Cortex of kidney (tissue), 1 donor: Measurements from ENCODE around the gene CTSZ.
"Not testable (repeated sequence)": the region's sequence is repeated elsewhere in the genome, so short reads cannot be mapped to it uniquely, and the experiment has no call there.

ENCODE experiments used
- DNase-seq: peaks from one replicate; lab custom pipeline; 2025; lab: John Stamatoyannopoulos, UW

The CTSZ gene

DNA sequence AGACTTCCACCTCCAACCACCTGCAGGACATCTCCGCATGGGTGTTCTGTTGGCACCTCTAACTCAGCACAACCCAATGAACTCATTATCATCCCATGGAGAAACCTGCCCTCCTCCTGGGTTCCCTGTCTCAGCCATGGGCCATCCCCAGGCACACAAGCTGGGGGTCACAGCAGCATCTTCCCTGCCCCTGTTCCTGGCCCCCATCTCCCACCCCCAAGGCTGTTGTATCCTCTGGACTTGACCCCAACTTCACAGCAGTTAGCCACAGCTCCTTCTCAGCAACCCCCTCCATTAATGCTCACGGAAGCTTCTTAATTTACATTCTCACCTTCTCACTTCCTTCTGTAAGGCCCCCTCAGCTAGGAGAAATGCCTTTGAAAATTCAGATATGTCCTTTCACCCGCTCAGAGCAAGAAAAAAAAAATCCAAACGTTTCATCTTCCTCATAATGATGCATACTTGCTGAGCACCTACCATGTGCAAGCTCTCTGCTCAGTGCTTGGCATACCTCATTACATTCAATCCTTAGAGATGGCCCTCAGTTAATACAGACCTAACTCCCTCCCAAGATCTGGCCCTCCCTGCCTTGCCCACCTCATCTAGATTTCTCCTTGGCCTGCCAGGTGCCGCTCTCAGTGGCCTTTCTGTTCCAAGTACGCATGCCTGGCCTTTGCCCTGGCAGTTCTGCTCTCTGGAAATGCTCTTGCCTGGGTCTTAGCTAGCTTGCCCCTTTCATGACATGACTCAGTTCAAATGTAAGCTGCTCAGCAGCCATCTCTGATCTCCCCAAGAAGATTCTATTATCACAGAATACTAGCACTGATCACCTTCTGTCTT is 28.5 kb downstream of the CTSZ start:
- DNase-seq, result no peak

DNA sequence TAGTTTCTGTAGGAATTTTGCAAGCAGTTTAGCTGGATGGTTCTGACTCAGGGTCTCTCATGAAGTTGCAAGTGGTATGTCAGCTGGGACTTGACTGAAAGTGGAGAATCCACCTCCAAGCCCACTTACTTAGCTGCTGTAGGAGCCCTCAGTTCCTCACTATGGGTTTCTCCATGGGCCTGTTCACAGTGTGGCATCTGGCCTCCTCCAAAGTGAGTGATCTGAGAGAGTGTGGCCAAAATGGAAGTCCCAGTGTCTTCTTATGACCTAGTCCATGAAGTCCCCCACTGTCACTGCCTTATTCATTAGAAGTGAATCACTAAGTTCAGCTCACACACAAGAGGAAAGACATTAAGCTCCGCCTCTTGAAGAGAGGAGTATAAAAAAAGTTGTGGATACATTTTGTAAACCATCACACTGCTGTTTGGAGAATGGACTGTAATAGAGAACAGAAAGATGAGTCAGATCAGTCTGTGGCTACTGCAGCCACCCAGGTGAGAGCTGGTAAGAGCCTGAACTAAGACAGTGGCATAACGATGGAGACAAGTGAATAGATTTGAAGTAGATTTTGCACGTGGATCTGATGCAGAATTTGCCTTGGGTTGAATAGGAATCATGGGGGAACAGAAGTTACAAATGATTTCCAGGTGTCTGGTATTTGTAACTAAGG is 30.9 kb downstream of the CTSZ start:
- DNase-seq, result no peak

DNA sequence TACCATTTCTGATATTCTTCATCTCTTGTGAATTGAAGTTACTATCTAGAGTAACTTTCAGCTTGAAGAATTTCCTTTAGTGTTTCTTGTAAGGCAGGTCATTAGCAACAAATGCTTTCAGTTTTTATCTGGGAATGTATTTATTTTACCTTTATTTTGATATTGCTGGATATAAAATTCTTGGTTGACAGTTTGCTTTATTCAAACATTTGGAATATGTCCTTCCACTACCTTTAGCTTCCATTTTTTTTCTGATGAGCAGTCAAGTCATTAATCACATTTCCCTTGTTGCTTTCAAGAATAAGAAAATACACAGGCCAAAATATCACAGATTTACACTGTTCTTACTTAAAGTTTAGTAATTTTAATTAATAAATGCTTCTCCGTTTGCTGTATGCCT is 31.7 kb downstream of the CTSZ start:
- DNase-seq, result no peak

DNA sequence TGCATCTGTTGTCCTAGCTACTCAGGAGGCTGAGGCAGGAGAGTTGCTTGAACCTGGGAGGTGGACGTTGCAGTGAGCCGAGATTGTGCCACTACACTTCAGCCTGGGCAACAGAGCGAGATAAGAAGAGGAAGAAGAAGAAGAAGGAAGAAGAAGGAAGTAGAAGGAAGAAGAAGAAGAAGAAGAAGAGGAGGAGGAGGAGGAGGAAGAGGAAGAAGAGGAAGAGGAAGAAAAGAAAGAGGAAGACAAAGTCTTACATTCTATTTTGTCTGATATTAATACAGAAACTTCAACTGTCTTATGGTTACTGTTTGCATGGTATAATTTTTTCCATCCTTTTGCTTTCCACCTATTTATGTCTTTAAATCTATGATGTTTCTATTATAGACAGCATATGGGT is 33.2 kb downstream of the CTSZ start:
- DNase-seq, result no peak

DNA sequence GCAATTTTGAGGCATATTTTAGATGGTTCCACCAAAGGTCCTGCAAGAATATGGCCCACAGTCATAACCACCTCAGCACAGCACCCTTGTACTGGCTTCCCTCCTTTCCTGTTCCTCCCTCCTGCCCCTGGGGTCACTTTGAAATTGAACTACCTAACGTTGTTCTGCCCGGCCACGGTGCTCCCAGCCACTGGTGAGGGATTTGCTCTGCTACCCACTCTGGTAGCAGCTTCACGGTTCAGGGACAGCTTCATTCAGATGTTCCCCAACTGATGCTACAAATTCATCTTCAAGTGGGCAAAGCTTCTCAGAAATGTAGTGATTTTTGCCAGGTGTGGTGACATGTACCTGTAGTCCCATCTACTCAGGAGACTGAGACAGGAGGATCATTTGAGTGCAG is 33.9 kb downstream of the CTSZ start:
- DNase-seq, result no peak

DNA sequence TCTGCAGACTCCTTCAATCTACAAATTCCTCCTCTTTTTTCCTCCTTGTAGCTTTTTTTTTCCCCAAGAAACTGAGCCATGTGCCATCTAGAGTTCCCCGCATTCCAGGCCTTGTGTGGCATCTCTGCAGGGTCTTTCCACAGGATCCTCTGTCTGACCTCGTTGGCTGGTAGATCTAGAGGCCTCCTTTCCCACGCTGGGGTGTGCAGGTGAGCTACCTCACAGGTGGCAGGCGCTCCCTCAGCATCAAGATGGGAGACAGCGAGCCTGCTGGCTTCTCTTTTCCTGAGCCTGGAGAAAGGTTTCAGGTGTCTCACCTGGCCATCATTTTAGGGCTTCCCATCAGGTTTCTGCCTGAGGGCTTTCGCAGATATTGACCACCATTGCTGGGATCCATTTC is 35.6 kb downstream of the CTSZ start:
- no peak for DNase-seq

DNA sequence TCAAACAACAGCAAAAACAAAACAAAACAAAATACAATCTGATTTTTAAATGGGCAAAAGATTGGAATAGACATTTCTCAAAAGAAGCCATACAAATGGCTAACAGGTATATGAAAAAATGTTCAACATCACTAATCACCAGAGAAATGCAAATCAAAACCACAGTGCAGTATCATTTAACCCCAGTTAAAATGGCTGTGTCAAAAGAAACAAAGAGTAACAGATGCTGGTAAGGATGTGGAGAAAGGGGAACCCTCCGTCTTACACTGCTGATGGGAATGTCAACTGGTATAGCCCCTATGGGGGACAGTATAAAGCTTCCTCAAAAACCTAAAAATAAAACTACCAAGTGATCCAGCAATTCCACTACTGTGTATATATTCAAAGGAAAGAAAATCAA is 36.9 kb downstream of the CTSZ start:
- DNase-seq, result no peak

DNA sequence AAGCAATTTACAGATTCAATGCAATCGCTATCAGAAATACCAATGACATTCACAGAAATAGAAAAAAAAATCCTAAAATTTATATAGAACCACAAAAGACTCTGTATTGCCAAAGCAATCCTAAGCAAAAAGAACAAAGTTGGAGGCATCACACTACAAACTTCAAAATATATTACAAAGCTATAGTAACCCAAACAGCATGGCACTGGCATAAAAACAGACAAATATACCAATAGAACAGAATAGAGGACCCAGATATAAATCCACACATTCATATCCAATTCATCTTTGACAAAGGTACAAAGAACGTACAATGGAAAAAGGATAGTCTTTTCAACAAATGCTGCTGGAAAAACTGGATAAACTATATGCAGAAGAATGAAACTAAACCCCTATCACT is 37.6 kb downstream of the CTSZ start:
- no peak for DNase-seq

DNA sequence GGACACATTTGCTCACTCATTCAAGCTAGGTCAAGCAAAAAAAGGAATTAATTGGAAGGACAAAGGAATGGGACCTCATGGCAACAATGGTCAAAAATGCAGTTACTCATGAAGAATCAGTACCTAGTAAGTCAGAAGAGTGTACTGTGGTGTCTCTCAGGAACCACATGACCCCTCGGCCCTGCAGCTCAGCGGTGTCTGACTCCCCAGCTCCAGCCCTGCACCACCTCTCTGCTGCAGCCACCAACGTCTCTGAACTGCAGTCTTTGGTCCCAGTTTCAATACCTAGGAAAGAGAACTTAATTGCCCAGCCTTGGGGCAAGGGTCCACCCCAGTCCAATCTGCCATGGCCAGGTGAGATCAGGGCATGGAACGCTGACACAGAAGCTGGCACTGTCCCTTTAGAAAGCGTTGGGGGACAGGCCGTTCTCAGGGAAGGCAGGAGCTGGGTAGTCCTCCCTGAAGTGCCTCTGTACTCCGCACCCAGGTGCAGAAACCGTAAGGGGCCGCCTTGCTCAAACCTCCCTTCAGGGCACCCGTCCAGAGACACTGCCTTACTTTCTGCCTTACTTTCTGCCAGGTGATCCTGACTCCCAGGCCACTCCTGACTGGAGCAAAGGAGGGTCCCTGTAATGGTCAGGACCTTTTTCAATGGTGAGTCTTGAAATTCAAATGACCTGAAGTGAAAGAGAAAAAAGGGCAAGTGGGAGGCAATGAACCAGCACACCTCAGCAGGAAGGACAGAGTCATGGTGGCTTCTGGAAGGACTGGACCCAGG is 39.2 kb downstream of the CTSZ start:
- DNase-seq, result no peak

DNA sequence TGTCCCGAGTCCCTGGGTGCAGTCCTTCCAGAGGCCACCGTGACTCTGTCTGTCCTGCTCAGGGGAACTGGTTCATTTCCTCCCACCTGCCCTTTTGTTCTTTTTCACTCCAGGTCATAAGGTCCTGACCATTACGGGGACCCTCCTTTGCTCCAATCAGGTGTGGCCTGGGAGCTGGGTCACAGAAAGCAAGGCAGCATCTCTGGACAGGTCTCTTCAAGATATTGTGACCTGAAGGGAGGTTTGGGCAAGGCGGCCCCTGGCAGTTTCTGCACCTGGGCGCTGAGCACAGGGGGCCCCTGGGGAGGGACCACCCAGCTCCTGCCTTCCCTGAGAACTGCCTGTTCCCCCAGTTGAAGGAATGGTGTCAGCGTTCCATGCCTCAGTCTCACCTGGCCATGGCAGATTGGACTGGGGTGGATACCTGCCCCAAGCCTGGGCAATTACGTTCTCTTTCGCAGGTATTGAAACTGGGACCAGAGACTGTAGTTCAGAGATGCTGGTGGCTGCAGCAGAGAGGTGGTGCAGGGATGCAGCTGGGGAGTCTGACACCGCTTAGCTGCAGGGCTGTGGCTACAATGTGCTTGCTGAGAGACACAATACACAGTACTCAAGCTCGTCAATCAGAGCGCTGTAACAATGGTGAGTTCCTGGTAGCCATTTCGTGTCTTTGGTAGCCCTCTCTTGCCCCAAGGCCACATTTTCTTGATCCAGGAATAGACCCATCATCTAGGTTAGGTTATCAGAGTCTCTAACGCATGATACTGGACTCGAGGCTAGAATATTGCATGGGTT is 41.6 kb downstream of the CTSZ start:
- DNase-seq, result no peak

DNA sequence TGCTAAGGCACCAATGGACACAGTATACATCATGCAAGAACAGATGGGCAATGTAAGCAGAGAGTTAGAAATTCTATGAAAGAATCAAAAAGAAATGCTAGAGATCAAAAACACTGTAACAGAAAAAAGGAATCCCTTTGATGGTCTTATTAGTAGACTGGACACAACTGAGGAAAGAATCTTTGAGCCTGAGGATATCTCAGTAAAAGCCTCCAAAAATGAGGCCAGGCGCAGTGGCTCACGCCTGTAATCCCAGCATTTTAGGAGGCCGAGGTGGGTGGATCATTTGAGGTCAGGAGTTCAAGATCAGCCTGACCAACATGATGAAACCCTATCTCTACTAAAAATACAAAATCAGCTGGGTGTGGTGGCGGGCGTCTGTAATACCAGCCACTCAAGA is 43.1 kb downstream of the CTSZ start:
- DNase-seq, result not testable (repeated sequence)

DNA sequence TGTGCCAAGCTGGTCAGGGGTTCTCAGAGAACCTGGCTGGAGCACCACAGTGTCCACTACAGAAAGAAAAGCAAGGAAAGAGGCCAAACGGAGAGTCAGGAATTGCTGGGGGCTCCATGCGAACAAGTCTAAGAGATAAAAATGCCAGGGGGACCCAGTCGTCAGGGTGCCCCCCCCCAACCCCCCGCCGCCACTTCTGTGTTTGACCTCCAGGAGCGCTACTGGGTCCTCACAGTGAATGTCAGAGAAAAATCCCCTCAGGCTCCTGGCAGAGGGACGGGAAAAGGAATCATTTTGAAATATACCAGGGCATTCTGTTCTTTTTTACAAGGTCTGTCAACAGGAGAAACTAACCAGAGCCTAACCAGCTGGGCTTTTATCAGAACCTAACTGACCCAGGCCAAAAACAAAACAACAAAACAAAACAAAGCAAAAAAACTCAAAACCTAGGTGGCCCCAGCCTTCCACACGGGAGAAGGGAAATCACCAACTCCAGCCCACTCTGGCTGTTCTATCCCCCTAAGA is 43.9 kb downstream of the CTSZ start:
- no peak for DNase-seq

DNA sequence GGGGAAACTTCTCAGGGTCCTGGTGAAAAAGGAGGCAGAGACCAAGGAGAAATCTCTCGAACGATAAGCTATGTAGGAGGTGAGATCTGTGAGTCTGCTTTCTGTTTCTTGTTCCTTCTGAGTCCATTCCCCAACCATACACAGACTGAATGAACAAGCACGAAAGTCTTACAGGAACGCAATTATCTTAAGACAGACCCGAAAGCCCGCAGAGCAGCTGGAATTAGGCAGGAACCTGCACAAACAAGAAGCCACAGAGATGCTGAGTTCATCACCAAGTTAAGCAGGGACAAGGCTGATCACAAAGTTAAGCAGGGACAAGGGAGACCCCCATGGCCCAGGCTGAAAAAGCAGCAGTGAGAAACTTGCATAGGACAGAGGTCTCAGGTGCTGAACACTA is 47.4 kb downstream of the CTSZ start:
- no peak for DNase-seq

DNA sequence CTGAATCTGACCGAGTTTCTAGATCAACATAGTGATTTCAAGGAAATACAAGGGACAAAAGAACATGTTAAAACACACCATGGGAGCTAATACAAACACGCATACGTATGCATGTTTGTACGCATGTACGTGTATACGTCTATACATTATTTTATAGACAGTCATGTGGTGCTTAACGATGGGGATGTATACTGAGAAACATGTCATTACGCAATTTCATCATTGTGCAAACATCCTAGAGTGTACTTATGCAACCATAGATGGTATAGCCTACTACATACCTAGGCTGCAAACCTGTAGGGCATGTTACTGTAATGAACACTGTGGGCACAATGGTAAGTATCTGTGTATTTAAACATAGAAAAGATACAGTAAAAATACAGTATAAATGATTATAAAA is 51.0 kb downstream of the CTSZ start:
- no peak for DNase-seq

DNA sequence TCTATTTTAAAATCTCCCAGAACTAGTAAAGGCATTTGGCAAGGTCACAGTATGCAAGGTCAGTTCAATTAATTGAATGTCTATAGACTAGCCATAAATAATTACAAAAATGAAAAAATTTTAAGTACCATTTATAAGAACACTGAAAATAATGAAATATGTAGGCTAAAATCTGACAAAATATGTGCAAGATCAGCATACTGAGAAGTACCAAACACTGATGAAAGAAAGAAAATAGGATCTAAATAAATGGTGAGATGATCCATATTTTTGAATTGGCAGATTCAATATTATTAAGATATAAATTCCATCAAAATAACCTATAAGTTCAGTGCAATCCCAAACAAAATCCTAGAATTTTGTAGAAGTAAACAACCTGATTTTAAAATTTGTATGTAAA is 54.0 kb downstream of the CTSZ start:
- no peak for DNase-seq

DNA sequence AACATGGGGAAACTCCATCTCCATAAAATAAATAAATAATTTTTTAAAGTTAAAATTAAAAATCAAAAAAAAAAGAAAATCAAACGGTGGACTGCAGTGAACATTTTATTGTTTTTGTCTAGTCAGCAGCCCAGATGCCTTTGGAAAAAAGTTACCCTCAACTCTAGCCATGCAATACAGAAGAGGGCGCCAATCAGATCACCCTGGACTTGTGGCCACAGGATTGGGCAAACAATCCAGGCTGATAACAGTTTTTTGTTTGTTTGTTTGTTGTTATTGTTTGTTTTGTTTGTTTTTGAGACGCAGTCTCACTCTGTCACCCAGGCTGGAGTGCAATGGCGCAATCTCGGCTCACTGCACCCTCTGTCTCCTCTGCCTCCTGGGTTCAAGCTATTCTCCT is 56.5 kb downstream of the CTSZ start:
- no peak for DNase-seq

DNA sequence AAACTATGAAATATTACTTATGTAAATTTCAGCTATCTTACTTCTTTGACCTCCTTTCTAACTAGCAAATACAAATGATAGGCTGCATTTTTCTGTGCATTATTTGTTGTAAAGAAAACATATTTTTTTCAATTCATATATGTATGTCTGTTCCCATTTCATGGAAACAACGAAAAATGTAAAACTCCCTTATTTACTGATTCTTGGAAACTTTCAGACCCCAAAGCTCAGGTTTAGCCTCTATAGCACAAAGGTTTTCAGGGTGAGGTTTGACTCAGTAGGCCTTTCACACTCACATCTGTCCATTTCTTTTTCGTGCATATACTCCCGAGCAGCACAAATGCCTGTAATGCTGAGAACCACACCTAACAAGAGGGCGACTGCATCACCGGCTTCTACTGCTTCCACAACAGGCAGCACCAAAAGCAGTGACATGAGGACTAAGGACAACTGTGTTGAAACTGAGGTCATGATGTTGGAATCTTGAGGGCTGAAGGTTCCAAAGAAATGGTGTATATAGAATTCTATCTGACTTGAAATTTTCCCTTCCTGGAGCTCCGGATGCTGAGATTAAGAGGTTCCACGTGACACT is 59.2 kb downstream of the CTSZ start:
- not testable (repeated sequence) for DNase-seq

DNA sequence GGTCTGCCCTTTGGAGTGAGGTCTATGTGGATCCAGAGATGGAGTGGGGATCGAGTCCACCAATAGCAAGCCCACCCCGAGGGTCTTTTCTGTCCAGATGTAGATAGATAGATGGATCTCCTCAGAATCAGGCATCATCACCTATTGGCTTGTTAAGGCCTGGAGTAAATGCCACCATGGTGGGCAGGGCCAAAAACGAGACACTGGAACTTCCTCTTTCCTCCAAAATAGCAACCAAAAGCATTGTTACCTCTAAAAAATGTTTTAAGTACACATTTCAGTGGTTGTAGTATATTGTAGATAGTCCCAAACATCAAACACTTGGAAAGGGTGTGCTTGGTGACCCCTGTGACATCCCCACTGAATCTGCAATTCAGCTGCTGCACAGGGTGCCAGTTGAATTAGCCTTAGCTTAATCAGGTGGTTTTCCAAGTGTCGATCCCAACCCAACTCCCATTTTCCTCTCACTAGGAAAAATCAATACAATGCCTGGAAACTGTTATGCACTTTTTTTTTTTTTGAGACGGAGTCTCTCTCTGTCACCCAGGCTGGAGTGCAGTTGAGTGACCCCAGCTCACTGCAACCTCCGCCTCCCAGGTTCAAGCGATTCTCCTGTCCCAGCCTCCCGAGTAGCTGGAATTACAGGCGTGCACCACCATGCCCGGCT is 61.0 kb downstream of the CTSZ start:
- DNase-seq, result no peak
